ENCODE data around the gene CCDC32.

- TF ChIP-seq CBX8 (IDR thresholded peaks at IDR 0.05): no peak
- TF ChIP-seq MAZ (IDR thresholded peaks at IDR 0.05; ENCODE audit: borderline replicate concordance, low read depth, low read length): no peak
- no peak for TF ChIP-seq POLR2A (IDR thresholded peaks at IDR 0.05; ENCODE audit: low read length)
- TF ChIP-seq CHD2 (IDR thresholded peaks at IDR 0.05; ENCODE audit: low read length, partially characterized antibody): no peak
- no peak for TF ChIP-seq CTCF (IDR thresholded peaks at IDR 0.05)
- TF ChIP-seq PHF8 (IDR thresholded peaks at IDR 0.05; ENCODE audit: borderline replicate concordance, low read depth): no peak
- no peak for TF ChIP-seq ZC3H11A (IDR thresholded peaks at IDR 0.05)
- TF ChIP-seq ZNF302 (CRISPR knock-in tag; IDR thresholded peaks at IDR 0.05): no peak
These were observed 17.9 kb upstream of the CCDC32 start for GRCh38 chr15:40582726-40583246.

Data from A549 (cell line).